A549 treated with CORT108297 at 1 μM for 4 hours (cell line): ENCODE results near the gene WNT3. TPM values are rescaled to one million over a fixed set of nuclear protein-coding genes. Genes with fewer than 3 reads are reported as not detected.

Experiments used
- total RNA-seq: library from RNA; stranded (reverse); fragments of 200-300 nt; extraction: Qiagen RNA extraction; gene quantifications from 5 replicates; pipeline ENCODE4 v1.2.3, GENCODE V29; 2022

The WNT3 gene, protein sequence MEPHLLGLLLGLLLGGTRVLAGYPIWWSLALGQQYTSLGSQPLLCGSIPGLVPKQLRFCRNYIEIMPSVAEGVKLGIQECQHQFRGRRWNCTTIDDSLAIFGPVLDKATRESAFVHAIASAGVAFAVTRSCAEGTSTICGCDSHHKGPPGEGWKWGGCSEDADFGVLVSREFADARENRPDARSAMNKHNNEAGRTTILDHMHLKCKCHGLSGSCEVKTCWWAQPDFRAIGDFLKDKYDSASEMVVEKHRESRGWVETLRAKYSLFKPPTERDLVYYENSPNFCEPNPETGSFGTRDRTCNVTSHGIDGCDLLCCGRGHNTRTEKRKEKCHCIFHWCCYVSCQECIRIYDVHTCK
- 4.2 to 5.6 TPM (median 5.0 TPM) in 5 replicates for total RNA-seq

DNA sequence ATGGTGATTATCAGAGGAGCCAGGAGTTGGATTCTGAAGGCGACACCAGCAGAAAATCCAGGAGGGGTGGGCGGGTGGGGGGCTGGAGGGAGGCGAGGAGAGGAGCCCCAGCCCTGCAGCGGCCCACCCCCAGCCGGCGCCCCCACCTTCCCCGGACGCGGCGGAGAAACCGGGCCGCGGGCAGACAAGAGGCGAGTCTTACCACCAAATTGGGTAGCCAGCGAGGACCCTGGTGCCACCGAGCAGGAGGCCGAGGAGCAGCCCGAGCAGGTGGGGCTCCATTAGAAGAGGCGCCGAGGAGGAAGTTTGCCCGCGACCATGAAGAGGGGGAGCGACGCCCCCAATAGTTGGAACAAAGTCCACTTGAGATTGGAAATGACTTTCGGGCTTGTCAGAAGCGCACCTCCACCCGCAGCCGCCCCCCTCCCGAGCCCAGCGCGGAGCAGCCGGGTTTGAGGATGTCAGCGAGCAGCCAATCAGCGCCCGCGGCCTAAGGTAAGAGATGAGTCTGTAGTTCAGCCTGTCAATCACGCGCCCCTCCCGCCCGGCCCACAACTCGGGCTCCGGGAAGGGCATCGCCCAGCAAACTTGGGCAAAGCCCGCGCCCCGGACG lies at the start of gene WNT3:
TSS of gene WNT3 (minus strand) at position 377 of the 613 bp plus-strand sequence. CDS start at position 282, 95 bp downstream.

DNA sequence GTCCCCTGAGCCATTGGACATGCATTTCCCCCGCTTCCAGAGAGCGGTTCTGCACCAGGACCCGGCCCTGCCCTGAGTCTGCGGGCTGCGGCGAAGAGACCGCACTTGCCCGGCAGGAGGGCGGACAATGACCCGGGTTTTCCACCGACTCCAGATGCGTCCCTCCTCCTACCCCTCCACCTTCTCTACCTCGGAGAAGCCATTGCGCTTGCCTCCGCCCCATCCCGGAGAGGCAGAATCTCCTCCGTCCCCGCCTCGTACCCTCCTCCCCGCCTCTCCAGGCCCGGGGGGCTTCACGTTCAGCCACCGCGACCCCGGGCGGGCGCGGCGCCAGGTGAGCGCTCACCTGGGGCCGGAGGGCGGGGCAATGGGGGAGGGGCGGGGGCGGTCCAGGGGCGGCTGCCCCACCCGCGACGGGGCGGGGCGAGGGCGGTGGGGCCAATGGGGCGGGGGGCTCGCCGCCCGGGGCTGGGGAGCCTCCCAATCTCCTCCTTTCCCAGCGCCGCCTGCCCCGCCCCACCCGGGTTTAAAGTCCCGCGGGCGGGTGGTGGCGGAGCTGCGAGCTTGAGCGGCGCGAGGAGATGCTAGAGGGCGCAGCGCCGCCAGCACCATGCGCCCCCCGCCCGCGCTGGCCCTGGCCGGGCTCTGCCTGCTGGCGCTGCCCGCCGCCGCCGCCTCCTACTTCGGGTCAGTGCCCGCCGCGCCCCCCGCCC lies 32.7 kb upstream of the WNT3 start, which contains the start of gene WNT9B:
TSS of gene WNT9B (plus strand) at position 555 of the 713 bp plus-strand sequence. CDS start at position 611, 56 bp downstream.

Other genes with a start within 250 kb of the WNT3 start
- gene ARL17A, start 239.0 kb downstream of the WNT3 start, total RNA-seq: 3.6 to 5.3 TPM (median 4.6 TPM) in 5 replicates
- gene NSF, start 228.0 kb downstream of the WNT3 start, total RNA-seq: 18.4 to 23.5 TPM (median 21.5 TPM) in 5 replicates
- not detected in 5 replicates for gene WNT9B, start 32.9 kb upstream of the WNT3 start, total RNA-seq
- gene GOSR2, start 104.5 kb upstream of the WNT3 start, total RNA-seq: 35.9 to 41.0 TPM (median 40.6 TPM) in 5 replicates
- gene RPRML, start 160.6 kb upstream of the WNT3 start, total RNA-seq: 0.45 to 1.1 TPM (median 0.75 TPM) in 5 replicates